H9 (cell line): ENCODE measurements around the gene SPDYE6. TPM values are rescaled to one million over a fixed set of nuclear protein-coding genes. Genes with fewer than 3 reads are reported as not detected.
"Not testable (repeated sequence)": the region's sequence is repeated elsewhere in the genome, so short reads cannot be mapped to it uniquely, and the experiment has no call there.

Experiments
- DNase-seq: peaks from one replicate; pipeline ENCODE4 v3.0.0-alpha.2; 2017
- H2AFZ ChIP-seq: one replicate; pipeline ENCODE4 v1.6.1; 2013; ENCODE audit warnings: mild to moderate bottlenecking, low read length, control low read depth, moderate library complexity
- H2AK5ac ChIP-seq: 2 replicates; pipeline ENCODE4 v1.6.1; 2013; ENCODE audit warnings: low read length, control low read depth, mixed read lengths; ENCODE audit not compliant: insufficient read length
- H2BK120ac ChIP-seq: one replicate; pipeline ENCODE4 v1.6.1; 2013; ENCODE audit warnings: low read depth, mild to moderate bottlenecking, low read length, control low read depth, inconsistent platforms; ENCODE audit not compliant: poor library complexity, severe bottlenecking
- H2BK12ac ChIP-seq: 2 replicates; pipeline ENCODE4 v1.6.1; 2013; ENCODE audit warnings: low read length, control low read depth, mixed read lengths, low read depth; ENCODE audit not compliant: insufficient read length
- H2BK15ac ChIP-seq: 2 replicates; pipeline ENCODE4 v1.6.1; 2013; ENCODE audit warnings: low read depth, low read length, control low read depth
- H2BK20ac ChIP-seq: one replicate; pipeline ENCODE4 v1.6.1; 2013; ENCODE audit warnings: low read depth, mild to moderate bottlenecking, low read length, control low read depth, inconsistent platforms; ENCODE audit not compliant: poor library complexity, severe bottlenecking
- H2BK5ac ChIP-seq: 2 replicates; pipeline ENCODE4 v1.6.1; 2013; ENCODE audit warnings: low read length, control low read depth, mixed read lengths; ENCODE audit not compliant: insufficient read length
- H3K14ac ChIP-seq: 2 replicates; pipeline ENCODE4 v1.6.1; 2013; ENCODE audit warnings: low read length, control low read depth; ENCODE audit not compliant: insufficient read depth
- H3K18ac ChIP-seq: 2 replicates; pipeline ENCODE4 v1.6.1; 2013; ENCODE audit warnings: low read depth, mild to moderate bottlenecking, mixed read lengths, low read length, control low read depth; ENCODE audit not compliant: insufficient read length
- H3K23ac ChIP-seq: 2 replicates; pipeline ENCODE4 v1.6.1; 2013; ENCODE audit warnings: low read length, control low read depth, mixed read lengths, low read depth; ENCODE audit not compliant: insufficient read length
- H3K23me2 ChIP-seq: 2 replicates; pipeline ENCODE4 v1.6.1; 2013; ENCODE audit warnings: low read depth, mild to moderate bottlenecking, mixed read lengths, low read length, control low read depth; ENCODE audit not compliant: insufficient read length, poor library complexity, severe bottlenecking
- H3K27ac ChIP-seq: 2 replicates; pipeline ENCODE4 v1.5.1; 2013; ENCODE audit warnings: low read length, control low read depth, mixed read lengths, low read depth; ENCODE audit not compliant: insufficient read length
- H3K27me3 ChIP-seq: 2 replicates; pipeline ENCODE4 v1.6.1; 2013; ENCODE audit warnings: low read length, control low read depth, inconsistent platforms; ENCODE audit not compliant: insufficient read depth
- H3K4ac ChIP-seq: 2 replicates; pipeline ENCODE4 v1.6.1; 2013; ENCODE audit warnings: low read depth, mild to moderate bottlenecking, control low read depth, inconsistent platforms, low read length, moderate library complexity
- H3K4me1 ChIP-seq: 2 replicates; pipeline ENCODE4 v1.6.1; 2013; ENCODE audit warnings: low read length, control low read depth, inconsistent platforms; ENCODE audit not compliant: insufficient read depth
- H3K4me2 ChIP-seq: 2 replicates; pipeline ENCODE4 v1.6.1; 2013; ENCODE audit warnings: low read length, control low read depth, mixed read lengths; ENCODE audit not compliant: insufficient read length, insufficient read depth
- H3K56ac ChIP-seq: 2 replicates; pipeline ENCODE4 v1.6.1; 2013; ENCODE audit warnings: low read depth, mild to moderate bottlenecking, mixed read lengths, low read length, control low read depth; ENCODE audit not compliant: insufficient read length
- H3K79me1 ChIP-seq: 2 replicates; pipeline ENCODE4 v1.6.1; 2013; ENCODE audit warnings: low read depth, mild to moderate bottlenecking, moderate library complexity, low read length, control low read depth, inconsistent platforms; ENCODE audit not compliant: insufficient read depth, poor library complexity, severe bottlenecking
- H3K79me2 ChIP-seq: 2 replicates; pipeline ENCODE4 v1.6.1; 2013; ENCODE audit warnings: low read length, control low read depth, inconsistent platforms; ENCODE audit not compliant: insufficient read depth
- H3K9ac ChIP-seq: 2 replicates; pipeline ENCODE4 v1.6.1; 2013; ENCODE audit warnings: low read length, control low read depth, mixed read lengths; ENCODE audit not compliant: insufficient read length; ENCODE audit errors: extremely low read depth
- H3K9me3 ChIP-seq: one replicate; pipeline ENCODE4 v1.6.1; 2013; ENCODE audit warnings: low read depth, low read length, inconsistent platforms; ENCODE audit not compliant: control insufficient read depth
- H3T11ph ChIP-seq: one replicate; pipeline ENCODE4 v1.6.1; 2013; ENCODE audit warnings: mild to moderate bottlenecking, low read length, control low read depth, inconsistent platforms
- H4K20me1 ChIP-seq: one replicate; pipeline ENCODE4 v1.6.1; 2013; ENCODE audit not compliant: control insufficient read depth, insufficient read length, insufficient read depth
- H4K5ac ChIP-seq: 2 replicates; pipeline ENCODE4 v1.6.1; 2013; ENCODE audit warnings: low read depth, mild to moderate bottlenecking, mixed read lengths, low read length, control low read depth; ENCODE audit not compliant: insufficient read length
- H4K8ac ChIP-seq: replicated peaks from 2 replicates; pipeline ENCODE4 v1.6.1; 2013; ENCODE audit warnings: low read length, control low read depth, mixed read lengths, low read depth; ENCODE audit not compliant: insufficient read length
- H4K91ac ChIP-seq: 2 replicates; pipeline ENCODE4 v1.6.1; 2013; ENCODE audit warnings: low read depth, mild to moderate bottlenecking, moderate library complexity, mixed read lengths, low read length, control low read depth; ENCODE audit not compliant: insufficient read length
- H3K27ac Mint-ChIP-seq, 3 experiments: 2 replicates in 2 of 3; 3 replicates in 1 of 3; pipeline ENCODE4 v1.8.0; 2020 to 2021; ENCODE audit warnings: mixed read lengths in 3 of 3, mild to moderate bottlenecking in 1 of 3, moderate library complexity in 1 of 3
- H3K27me3 Mint-ChIP-seq: 2 replicates; pipeline ENCODE4 v1.8.0; 2021; ENCODE audit warnings: low read depth, mild to moderate bottlenecking, moderate library complexity, mixed read lengths
- H3K36me3 Mint-ChIP-seq, 3 experiments: 2 replicates in 2 of 3; 3 replicates in 1 of 3; pipeline ENCODE4 v1.8.0; 2020 to 2021; ENCODE audit warnings: low read depth in 3 of 3, mixed read lengths in 3 of 3; ENCODE audit not compliant: insufficient read depth in 1 of 3
- H3K4me1 Mint-ChIP-seq, 2 experiments: 2 replicates each; pipeline ENCODE4 v1.8.0; 2020; ENCODE audit warnings: mixed read lengths in 2 of 2
- H3K4me3 Mint-ChIP-seq, 2 experiments: 2 replicates in 1 of 2; 3 replicates in 1 of 2; pipeline ENCODE4 v1.8.0; 2020 to 2021; ENCODE audit warnings: mild to moderate bottlenecking in 2 of 2, mixed read lengths in 2 of 2, moderate library complexity in 1 of 2
- H3K9me3 Mint-ChIP-seq, 2 experiments: 2 replicates in 1 of 2; 3 replicates in 1 of 2; pipeline ENCODE4 v1.8.0; 2020; ENCODE audit warnings: mild to moderate bottlenecking in 2 of 2, mixed read lengths in 2 of 2, moderate library complexity in 1 of 2
- WGBS: extraction: QIAGEN DNeasy Blood & Tissue Kit; methylation state at CpG from one replicate; pipeline ENCODE4 v1.1.7; 2013; ENCODE audit warnings: missing lambda C conversion rate, low lambda C conversion rate, mixed read lengths; ENCODE audit not compliant: insufficient read length; ENCODE audit errors: extremely low coverage; 5-methylcytosine and 5-hydroxymethylcytosine counted together
- long read RNA-seq: library from polyadenylated mRNA; unstranded; transcript quantifications from one replicate; pipeline ENCODE4 v2.0.0, GENCODE V29; 2020
- total RNA-seq: library from RNA; stranded (reverse); gene quantifications from 2 replicates; pipeline ENCODE4 v1.2.1, GENCODE V29; 2021

Gene SPDYE6, protein sequence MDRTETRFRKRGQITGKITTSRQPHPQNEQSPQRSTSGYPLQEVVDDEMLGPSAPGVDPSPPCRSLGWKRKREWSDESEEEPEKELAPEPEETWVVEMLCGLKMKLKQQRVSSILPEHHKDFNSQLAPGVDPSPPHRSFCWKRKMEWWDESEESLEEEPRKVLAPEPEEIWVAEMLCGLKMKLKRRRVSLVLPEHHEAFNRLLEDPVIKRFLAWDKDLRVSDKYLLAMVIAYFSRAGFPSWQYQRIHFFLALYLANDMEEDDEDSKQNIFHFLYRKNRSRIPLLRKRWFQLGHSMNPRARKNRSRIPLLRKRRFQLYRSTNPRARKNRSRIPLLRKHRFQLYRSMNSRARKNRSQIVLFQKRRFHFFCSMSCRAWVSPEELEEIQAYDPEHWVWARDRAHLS
- not detected in 2 replicates for total RNA-seq
- long read RNA-seq, partial matches to known transcripts: 0 of 1 reads
- long read RNA-seq, other reads (novel, unspliced or antisense): 1 of 1 reads

GRCh38 chr7:102356344-102356743 lies at the start of gene SPDYE6:
Gene SPDYE6, minus strand, starts transcription at chr7:102356444. Its CDS starts 421 bp downstream, at chr7:102356023.
- H3K18ac ChIP-seq, H2AK5ac ChIP-seq, H3K79me1 ChIP-seq, H4K5ac ChIP-seq, H4K20me1 ChIP-seq, DNase-seq, H3K4me1 Mint-ChIP-seq, H3K9ac ChIP-seq, H3K23ac ChIP-seq, H3K27ac Mint-ChIP-seq, H2BK5ac ChIP-seq, H2BK15ac ChIP-seq, H2BK20ac ChIP-seq, H4K8ac ChIP-seq, H3K9me3 Mint-ChIP-seq, H3T11ph ChIP-seq, H3K4me3 Mint-ChIP-seq, H3K4me2 ChIP-seq, H3K4ac ChIP-seq, H2BK12ac ChIP-seq, H2BK120ac ChIP-seq, H3K79me2 ChIP-seq, H3K27me3 Mint-ChIP-seq, H2AFZ ChIP-seq, H3K56ac ChIP-seq, H3K27ac ChIP-seq, H3K4me1 ChIP-seq, H3K14ac ChIP-seq, H3K27me3 ChIP-seq, H3K9me3 ChIP-seq, H3K36me3 Mint-ChIP-seq, H3K23me2 ChIP-seq, H4K91ac ChIP-seq: not testable (repeated sequence)
- no CpG with 5 or more reads among the region's 6 CpGs for whole genome bisulfite sequencing
